Measurements from ENCODE around the gene GHSR.

GRCh38 chr3:172415323-172415722, 32.9 kb downstream of the GHSR start:
- TF ChIP-seq CTCF (IDR thresholded peaks at IDR 0.05) (no peak), JUND (IDR thresholded peaks at IDR 0.05) (no peak)

Measured in SK-N-SH (cell line).